ENCODE data around the gene FBLN2.

FBLN2 gene

DNA sequence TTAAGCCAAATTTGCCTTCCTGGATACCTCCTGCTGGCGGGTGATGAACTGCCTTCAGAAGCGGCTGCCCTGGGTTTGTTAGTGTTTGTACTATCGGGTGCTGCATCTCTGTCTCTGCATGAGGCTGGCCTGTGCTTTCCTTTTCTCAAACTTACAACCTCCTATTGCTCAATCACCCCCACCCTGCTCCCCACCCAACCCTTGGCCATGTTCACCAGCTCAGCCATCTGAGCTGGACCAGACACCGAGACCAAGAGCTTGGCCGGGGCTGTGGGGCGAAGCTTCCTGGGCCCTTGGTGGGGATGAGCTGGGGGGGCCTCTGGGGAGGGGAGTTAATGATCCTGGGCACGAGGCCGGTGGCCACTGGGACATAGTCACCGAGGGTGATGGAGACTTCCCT lies 16.8 kb upstream of the FBLN2 start:
- no peak for DNase-seq (ENCODE audit: low read depth, low spot score)

- DNase-seq (ENCODE audit: low read depth, low spot score): no peak
Measured at GRCh38 chr3:13532631-13533030, 16.3 kb upstream of the FBLN2 start.

GRCh38 chr3:13533885-13534301 lies 15.0 kb upstream of the FBLN2 start:
- DNase-seq (ENCODE audit: low read depth, low spot score): no peak

DNA sequence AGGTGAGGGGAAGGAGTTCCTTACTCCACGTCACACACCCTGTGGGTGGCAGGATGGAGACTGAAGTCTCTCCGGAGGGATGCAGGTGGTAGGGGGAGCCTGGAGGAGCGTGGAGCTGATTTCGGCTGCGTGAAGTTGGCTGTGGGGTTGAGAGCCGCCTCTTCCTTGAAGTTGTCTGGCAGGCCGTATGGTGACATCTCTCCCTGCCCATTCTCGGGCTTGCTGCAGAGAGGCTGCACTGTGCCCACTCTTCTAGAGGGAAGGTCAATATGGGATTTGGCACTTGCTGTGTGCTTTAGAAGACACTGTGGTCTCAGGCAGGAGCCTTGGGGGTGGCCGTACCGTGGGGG lies 13.4 kb upstream of the FBLN2 start:
- DNase-seq (ENCODE audit: low read depth, low spot score): no peak

GRCh38 chr3:13535905-13536304 lies 13.0 kb upstream of the FBLN2 start:
- no peak for DNase-seq (ENCODE audit: low read depth, low spot score)

GRCh38 chr3:13536432-13536831 lies 12.5 kb upstream of the FBLN2 start:
- no peak for DNase-seq (ENCODE audit: low read depth, low spot score)

- no peak for DNase-seq (ENCODE audit: low read depth, low spot score)
Measured at GRCh38 chr3:13536832-13537231, 12.1 kb upstream of the FBLN2 start.

DNA sequence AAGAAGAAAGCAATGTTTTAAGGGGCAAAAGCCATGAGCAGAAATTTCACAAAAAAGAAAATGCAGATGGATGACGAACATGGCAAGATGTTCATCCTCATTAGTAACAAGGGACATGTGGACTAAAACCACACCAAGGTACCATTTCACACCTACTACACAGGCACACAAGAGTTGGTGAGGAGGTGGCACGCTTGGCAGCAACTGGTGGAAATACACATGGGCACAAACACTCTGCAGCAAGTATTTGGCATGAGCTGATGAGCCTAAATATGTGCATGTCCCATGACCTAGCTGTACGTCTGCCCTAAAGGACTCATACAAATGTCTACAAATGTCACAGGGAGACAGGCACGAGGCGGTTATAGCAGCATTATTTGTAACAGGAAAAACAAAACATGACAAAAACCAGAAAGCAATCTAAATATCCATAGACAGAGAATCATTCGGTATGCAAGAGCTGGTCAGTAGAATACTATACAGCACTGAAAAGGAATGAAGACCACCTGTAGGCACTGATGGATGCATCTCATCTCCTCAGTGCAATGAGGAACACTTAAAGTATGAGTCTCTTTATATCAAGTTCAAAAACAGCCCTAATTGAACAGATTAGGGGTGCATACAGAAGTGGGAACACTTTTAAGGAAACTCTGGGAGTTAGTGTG lies 11.5 kb upstream of the FBLN2 start:
- DNase-seq (ENCODE audit: low read depth, low spot score): no peak

DNA sequence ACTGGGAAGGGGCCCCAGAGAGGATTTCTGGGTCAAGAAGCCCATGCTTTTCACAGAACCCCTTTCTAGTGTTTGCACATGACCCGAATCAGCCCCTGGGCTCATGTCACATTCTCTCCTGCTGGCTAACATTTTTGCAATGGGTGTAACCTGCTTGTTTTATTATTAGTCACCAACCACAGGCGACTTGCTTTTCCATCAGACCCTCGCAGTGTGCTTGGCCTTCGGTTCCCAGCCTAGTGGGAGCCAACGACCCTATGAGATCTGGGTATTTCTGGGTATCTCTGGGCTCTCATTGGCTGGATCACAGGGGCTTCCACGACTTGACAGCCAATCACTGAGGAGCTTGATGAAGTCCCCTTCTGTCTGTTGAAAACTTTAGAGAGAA lies 11.0 kb upstream of the FBLN2 start:
- no peak for DNase-seq (ENCODE audit: low read depth, low spot score)

- DNase-seq (ENCODE audit: low read depth, low spot score): no peak
Measured at GRCh38 chr3:13538520-13539291, 10.2 kb upstream of the FBLN2 start.

GRCh38 chr3:13539292-13539638 lies 9.7 kb upstream of the FBLN2 start:
- no peak for DNase-seq (ENCODE audit: low read depth, low spot score)

DNA sequence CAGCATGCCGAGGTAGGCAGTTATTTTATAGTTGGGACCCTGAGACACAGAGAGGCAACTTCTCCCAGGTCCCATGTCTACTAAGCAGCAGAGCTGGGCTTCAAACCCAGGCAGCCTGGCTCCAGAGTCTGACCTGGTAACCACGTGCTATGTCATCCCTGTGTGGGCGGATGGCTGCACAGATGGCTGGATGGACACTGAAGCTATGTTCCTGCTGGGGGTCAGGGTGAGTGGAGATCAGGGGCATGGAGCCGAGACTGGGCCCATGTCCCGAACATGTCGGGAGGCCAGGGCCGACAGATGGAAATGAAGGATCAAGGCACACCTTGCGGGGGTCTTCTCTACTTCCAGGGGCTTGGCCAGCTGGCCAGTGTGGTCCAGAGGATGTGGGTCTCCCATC lies 9.3 kb upstream of the FBLN2 start:
- no peak for DNase-seq (ENCODE audit: low read depth, low spot score)

DNA sequence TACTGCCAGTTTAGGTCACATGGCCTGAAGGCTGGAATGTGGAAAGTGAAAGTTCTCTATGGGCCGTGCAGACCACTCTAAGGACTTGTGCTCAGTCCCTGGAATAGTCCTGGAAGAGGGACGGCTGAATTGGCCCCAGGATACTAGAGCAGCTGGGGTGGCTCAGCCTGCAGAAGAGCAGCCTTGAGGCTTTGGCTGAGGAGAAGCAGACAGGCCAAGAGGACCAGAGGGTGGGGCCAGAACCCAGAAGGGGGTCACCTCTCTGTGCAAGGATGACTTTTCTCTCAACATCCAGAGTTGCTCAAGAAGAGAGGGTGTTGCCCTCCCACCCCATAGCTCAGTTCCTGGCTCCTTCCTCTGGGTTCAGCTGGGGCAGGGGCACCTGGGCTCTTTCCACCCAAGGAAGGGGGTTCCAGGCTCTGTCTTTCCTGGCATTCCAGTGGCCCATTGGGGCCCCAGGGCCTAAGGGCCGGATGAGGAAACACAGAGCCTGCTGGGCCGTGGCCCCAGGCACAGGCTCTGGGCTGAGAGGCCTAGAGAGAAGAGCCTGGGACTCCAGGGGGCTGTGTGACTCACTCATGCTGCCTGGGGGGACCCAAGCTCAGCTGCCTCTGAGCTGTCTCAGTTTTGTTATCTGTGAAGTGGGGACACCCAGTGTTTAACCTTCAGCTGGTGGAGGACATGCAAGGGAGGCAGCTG lies 8.5 kb upstream of the FBLN2 start:
- DNase-seq (ENCODE audit: low read depth, low spot score): no peak

DNA sequence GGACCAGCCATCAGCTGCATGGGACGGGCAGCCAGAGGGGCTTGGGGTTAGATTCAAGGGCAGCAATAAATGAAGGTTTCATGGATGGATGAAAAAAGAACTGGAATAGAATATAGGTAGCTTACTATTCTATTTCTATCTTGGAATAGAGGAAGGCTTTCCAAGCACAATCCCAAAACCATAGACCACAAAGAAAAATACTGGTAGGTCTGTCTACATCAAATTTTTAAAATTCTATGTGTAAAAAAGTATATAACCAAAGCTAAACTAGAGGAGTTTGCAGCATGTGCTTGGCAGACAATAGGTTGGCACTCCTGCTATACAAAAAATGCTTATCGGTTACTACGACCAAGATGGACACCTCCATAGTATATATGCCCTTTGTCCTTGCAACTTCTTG lies 7.2 kb upstream of the FBLN2 start:
- DNase-seq (ENCODE audit: low read depth, low spot score): no peak

GRCh38 chr3:13542142-13542541 lies 6.8 kb upstream of the FBLN2 start:
- DNase-seq (ENCODE audit: low read depth, low spot score): no peak

DNA sequence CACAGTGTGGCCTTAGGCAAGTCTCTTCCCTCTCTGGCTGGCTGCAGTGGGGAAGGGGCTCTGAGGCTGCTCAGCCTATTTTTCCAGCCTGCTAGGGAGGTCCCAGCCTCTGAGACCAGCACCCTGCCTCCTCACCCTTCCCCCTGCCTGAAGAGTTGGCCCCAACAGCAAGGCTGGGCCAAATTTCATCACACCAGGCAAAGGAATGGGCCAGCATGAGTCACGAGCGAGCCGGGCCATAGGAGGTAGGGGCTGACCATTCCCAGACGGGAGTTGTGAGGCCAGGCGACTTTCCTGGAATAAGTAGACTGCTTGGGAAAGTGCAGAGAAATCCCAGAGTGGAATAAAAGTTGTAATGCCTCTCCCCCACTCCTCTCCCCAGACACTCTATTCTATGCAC lies 5.7 kb upstream of the FBLN2 start:
- DNase-seq (ENCODE audit: low read depth, low spot score): no peak

- no peak for DNase-seq (ENCODE audit: low read depth, low spot score)
Measured at GRCh38 chr3:13544293-13544831, 4.6 kb upstream of the FBLN2 start.

DNA sequence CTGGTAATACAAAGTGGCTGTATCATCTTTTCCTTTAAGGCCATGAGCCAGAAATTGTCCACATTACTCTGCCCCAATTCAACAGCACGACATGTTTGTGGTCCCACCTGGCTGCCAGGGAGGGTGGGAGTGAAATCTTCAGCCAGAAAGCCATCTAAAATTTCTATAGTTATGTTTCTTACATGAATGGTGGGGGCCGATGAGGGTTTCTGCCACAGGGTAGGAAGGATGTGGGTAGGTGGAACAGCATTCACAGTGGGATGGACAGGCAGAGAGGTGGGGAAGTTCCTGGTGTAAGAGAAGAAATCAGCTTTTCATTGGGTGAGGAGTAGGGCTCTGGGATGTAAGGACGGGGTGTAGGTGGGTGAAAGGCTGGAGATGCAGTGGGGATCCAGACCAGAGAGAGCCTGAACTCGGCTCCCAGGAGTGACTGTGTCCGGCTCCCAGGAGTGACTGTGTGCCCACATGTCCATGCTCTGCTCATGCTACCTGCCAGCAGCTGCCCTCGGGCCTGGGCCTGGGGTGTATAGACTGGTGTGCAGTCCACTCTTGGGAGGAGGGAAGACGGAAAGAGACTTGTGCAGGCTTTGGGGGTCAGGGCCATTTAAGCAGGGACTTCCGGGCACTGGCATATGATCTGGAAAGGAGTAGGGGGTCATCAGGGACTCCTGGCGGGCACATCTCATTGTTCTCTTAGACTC lies 3.8 kb upstream of the FBLN2 start:
- DNase-seq (ENCODE audit: low read depth, low spot score): no peak

- DNase-seq (ENCODE audit: low read depth, low spot score): no peak
Measured at GRCh38 chr3:13545952-13546454, 2.9 kb upstream of the FBLN2 start.

DNA sequence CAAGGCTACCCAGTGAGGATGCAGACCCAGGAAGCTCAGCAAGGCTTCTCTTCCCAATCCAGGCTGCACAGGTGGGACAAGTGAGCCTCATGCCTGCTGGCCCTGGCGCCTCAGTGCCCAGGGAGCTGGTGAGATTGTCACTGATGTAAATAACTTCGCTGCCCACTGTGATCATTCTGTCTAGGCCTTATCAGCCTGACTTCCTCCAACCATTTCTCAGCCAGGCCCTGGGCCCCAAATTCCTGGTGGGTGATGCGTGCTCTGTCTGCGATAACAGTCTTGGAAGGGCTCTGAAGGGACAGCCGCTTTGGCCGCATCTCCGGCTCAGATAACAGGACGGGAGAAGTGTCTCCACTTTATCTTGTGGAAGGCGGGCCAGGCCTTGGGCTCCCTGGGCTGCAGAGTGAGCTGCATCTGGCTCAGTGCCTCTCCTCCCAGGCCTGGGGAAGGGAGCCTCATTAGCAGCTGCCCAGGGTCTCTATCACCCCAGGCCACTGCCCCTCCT lies 2.2 kb upstream of the FBLN2 start:
- DNase-seq (ENCODE audit: low read depth, low spot score): no peak

DNA sequence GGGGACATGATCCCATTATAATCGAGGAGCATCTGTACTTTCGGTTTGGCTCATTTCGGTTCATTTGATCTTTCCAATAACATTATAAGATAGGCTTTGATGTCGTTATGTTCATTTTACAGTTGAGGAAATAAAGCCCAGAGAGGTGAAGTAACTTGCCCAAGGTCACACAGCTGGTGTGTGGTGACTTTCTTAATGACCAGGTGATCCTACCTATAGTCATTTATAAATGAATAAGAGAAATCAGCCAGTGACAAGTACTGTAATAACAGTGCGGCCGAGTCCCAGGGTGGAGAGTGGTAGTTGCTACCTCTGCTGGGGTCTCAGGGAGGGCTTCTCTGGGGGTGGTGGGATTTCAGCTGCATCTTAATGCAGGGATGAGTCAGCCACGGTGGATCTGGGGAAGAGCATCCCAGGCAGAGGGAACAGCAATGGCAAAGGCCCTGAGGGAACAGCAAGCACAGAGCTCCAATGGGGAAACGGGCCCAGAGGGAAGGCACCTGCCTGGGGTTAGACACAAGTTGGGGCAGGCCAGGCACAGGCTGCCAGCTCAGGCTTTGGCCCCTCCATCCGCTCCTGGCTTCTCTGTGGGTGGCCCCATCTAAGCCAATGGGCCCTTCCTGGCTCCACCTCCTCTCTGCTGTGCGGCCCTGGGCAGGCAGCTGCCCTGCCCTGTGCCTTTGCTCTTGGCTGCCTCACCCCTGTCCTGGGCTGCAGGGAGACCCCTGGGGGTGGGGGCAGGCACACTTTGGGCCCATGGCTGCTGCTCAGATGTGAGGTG lies 1.1 kb upstream of the FBLN2 start:
- no peak for DNase-seq (ENCODE audit: low read depth, low spot score)

Data from activated CD4-positive, CD25-positive, alpha-beta regulatory T cell treated with anti-CD3 and anti-CD28 coated beads, Interleukin-2, amount 50 U/mL, for 16 hours (primary cell).